ENCODE measurements around the gene ONECUT2.

Gene ONECUT2

DNA sequence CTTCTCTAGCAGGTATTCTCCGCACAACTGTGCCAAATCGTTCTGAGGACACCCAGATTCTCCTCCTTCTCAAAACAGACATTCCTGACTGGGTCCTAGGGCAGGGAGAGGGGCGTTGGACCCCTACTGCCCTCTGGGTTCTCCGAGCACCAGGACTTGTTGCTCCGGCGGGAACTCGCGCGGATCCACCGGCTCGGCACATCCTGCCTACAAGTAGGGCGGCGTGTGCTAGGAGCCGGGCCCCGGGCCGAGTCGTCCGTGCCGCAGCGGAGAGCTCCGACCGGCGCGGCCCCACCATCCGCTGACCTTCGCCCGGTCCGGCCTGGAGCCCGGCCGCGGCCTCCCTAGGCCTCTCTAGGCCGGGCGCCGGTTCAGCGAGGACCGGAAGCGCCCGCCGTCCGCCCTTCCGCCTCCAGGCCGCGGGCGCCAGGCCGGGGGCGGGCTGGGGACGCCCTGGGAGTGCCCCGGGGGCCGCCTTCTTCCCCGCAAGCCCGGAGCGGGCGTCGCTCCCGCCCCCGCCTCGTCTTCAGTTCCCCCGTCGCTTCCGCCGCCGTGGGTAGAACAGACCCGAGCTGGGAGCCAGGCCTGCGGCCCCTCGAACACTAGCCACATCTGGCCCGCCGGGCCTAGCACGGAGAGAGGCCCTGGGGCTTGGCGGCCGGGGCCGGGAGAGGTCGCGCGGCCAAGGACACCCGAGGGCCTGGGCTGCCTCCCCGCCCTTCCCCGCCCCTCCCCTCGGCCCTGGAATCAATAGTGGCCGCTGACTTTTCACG, 7.6 kb upstream of the ONECUT2 start:
- no peak overlapping the region for H3K4me3 ChIP-seq (ENCODE audit: low read length)
- TF ChIP-seq, protein P1, sequence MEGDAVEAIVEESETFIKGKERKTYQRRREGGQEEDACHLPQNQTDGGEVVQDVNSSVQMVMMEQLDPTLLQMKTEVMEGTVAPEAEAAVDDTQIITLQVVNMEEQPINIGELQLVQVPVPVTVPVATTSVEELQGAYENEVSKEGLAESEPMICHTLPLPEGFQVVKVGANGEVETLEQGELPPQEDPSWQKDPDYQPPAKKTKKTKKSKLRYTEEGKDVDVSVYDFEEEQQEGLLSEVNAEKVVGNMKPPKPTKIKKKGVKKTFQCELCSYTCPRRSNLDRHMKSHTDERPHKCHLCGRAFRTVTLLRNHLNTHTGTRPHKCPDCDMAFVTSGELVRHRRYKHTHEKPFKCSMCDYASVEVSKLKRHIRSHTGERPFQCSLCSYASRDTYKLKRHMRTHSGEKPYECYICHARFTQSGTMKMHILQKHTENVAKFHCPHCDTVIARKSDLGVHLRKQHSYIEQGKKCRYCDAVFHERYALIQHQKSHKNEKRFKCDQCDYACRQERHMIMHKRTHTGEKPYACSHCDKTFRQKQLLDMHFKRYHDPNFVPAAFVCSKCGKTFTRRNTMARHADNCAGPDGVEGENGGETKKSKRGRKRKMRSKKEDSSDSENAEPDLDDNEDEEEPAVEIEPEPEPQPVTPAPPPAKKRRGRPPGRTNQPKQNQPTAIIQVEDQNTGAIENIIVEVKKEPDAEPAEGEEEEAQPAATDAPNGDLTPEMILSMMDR (IDR thresholded peaks at IDR 0.05; ENCODE audit: insufficient read depth, low read depth, low read length, missing control alignments) = no peak

DNA sequence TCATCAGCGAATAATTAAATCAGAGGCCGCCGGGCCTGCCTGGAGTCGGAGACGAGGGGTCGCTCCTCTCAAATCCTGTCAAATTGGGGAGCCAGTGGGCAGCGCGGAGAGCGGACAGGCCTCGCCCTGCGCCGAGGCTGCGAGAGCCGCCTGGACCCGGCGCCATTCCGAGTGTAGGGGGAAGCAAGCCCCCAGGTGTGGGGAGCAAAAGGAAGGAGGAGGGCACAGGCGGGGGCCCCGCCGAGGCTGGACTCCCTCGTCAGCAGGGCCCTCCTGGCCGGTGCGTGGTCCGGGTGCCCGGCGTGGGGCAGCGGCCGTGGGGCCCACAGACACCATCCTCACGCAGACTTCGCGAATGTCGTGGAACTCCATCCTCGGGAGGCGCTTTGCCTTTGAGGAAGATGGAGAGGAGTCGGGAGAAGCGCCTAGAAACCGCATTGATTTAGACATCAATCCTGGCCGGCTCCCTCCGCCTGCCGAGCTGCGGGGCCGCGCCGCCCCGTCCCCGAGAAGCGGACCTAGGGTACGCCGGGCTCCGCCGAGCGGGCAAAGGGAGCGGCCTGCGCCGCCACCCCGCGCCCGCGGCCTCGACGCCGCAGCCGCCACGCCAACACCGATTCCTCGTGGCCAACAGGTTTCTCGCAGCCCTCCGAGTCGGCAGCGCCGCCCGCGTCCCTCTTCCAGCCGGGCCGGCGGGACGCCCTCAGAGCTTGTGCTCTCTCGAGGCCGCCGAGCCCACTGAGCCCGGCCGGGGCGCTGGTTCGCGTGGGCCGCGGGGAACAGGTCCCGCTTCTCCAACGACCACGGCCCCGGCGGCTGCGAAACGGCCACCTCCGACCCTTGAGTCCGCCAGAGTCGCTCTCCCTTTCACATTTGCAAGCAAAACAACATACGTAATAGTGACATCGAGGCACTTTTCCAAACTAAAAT, 6.7 kb upstream of the ONECUT2 start:
- no peak for DNase-seq (ENCODE audit: low read depth)
- TF ChIP-seq, protein P1 (IDR thresholded peaks at IDR 0.05; ENCODE audit: insufficient read depth, low read depth, low read length, missing control alignments) = no peak
- no peak overlapping the region for H3K4me3 ChIP-seq (ENCODE audit: low read length)

More for the DNA sequence above, 7.6 kb upstream of the ONECUT2 start:
- no peak for DNase-seq (ENCODE audit: low read depth)

DNA sequence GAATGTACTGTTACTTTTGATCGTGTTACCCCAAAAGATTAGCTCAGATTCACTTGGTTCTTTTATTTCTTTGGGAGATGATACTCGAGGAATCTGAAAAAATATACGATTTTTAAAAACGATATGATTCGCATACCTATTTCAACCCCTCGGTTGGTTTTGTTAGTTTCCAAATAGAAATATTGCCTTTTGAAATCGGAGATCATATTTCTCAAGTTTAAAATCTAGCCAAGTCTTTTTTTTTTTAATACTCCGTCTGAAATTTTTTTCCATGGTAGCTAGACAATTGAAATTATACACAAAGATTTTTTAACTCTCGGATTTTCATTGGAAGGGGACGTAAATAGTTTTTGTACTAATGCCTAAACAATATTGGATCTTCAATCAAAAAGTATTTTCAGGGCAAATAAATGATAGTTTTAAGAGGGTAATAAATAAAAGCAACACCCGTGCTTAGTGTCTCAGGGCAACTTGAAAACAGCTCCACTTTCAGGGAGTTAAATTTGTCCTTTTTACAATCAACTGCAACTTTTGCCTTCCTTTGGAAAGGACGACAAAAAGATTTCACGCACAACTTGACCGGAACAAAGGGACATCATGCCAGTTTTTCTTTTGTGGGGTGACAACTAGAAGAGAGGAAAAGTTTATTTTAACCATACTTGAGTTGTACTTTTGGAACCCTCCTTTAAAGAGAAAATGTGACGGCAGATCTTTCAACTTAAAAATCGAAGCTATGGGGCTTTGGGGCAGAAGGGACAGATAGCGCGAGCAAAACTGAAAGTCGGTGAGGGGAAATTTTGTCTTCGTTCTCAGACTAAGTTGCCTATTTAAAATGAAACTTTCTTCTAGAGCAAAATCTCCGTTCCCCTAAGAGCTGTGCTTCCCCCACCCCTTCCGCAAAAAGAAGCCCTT, 5.8 kb upstream of the ONECUT2 start:
- TF ChIP-seq, protein P1 (IDR thresholded peaks at IDR 0.05; ENCODE audit: insufficient read depth, low read depth, low read length, missing control alignments) = no peak
- H3K4me3 ChIP-seq (ENCODE audit: low read length) = no peak overlapping the region
- DNase-seq (ENCODE audit: low read depth) = no peak

DNA sequence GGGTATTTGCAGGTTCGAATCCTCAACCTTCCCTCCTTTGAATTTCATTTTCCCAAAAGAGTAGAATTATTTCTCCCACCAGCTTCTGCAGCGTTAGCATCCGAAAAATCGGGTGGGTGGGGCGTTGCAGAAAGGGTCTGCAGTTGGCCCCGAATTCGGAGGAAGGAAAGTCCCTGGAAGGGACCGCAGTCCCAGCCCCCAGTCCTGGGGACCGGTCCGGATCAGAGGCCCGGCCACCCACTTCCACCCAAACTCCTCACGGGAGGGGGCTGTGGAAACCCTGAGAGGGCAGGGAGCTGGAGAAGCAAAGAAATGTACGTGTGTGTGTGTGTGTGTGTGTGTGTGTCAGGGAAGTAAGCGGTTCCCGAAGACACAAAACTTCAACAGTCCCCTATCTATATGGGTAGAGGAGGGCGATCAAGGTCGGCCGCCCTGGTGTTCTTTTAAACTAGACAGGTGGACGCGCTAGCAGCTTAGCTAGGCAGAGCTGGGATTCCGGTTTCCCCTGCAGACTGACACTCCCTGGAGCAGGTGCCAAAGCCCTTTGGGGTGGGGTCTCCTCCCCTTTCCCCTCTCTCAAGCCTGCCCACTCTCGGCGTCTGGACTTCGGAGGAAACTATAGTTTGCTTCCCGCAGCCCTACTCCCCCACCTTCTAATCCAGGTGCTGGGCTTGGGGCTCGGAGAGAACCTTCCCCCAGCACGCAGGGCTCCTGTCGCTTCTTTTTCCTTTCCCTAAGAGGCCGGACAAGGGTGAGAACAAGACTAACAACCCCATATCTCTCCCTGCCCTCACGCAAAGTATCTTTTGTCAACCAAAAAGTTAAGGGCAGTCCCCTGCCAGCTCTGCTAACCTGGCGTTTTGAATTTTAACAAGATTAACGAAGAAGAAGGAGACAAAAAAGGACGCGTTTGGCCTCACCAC, 4.8 kb upstream of the ONECUT2 start:
- no peak for DNase-seq (ENCODE audit: low read depth)
- TF ChIP-seq, protein P1 (IDR thresholded peaks at IDR 0.05; ENCODE audit: insufficient read depth, low read depth, low read length, missing control alignments) = no peak
- H3K4me3 ChIP-seq (ENCODE audit: low read length) = no peak overlapping the region

DNA sequence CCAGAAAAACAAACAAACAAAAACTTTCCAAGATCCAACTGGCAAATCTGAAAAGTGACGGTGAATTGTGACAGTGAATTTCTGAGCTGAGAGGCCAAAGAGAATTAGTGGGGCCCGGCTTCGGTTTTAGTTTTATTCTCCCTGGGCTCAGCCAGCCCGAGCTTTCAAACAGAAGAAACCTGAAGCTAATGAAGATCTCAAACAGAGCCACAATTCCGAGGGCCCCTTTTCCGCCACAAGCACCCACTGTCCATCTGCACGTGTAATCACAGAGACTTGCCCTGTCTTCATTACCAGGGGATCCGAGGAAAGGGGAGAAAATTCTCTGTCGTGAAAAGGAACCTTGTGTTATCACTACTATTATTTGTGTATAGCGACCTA, 4.2 kb upstream of the ONECUT2 start:
- no peak for DNase-seq (ENCODE audit: low read depth)
- H3K4me3 ChIP-seq (ENCODE audit: low read length) = no peak overlapping the region
- TF ChIP-seq, protein P1 (IDR thresholded peaks at IDR 0.05; ENCODE audit: insufficient read depth, low read depth, low read length, missing control alignments) = no peak

All from epithelial cell of esophagus (primary cell).